ENCODE data around the gene MTLN. TPM values are rescaled to one million over a fixed set of nuclear protein-coding genes. Genes with fewer than 3 reads are reported as not detected.
"Not testable (repeated sequence)": the region's sequence is repeated elsewhere in the genome, so short reads cannot be mapped to it uniquely, and the experiment has no call there.

The MTLN gene
- total and polyA plus RNA-seq, 10 of the 15 experiments (the other 5 are each of a cell fraction or from before 2014, with no cell fraction given): 6.6 to 140 (median 60.4) TPM

- H3K36me3 ChIP-seq (ENCODE audit: control insufficient read depth in 2 of 2, insufficient read depth in 2 of 2, low read length in 1 of 2); H2AFZ ChIP-seq (ENCODE audit: control insufficient read depth, low read depth, low read length); POLR2A ChIA-PET; H3K9me3 ChIP-seq (replicated peaks; ENCODE audit: control insufficient read depth, insufficient read depth, low read length); H3K27ac ChIP-seq (ENCODE audit: control insufficient read depth, insufficient read depth); H3K4me1 ChIP-seq (ENCODE audit: control insufficient read depth, insufficient read depth, low read length); RAD21 ChIA-PET (ENCODE audit: unreplicated experiment); H3K4me2 ChIP-seq (ENCODE audit: control insufficient read depth, insufficient read depth); intact Hi-C loops (cut with micrococcal nuclease; ENCODE audit: unreplicated experiment); BruUV-seq (replicated peaks); in situ Hi-C loops (cut with MboI); H3K79me2 ChIP-seq (ENCODE audit: control insufficient read depth, insufficient read depth, low read length); H3K9ac ChIP-seq (ENCODE audit: control insufficient read depth, insufficient read depth, low read length); H4K20me1 ChIP-seq (ENCODE audit: control insufficient read depth, insufficient read depth); CTCF ChIA-PET; ATAC-seq; SMC1A ChIA-PET (ENCODE audit: uncharacterized antibody, unreplicated experiment); H3K27me3 ChIP-seq (replicated peaks in 1 of 2; ENCODE audit: control insufficient read depth in 2 of 2, insufficient read depth in 2 of 2, low read length in 1 of 2); H3K4me3 ChIP-seq; DNase-seq (ENCODE audit: low read depth, low spot score); FAIRE-seq: not testable (repeated sequence)
- no CpG with 5 or more reads among the region's 1 CpG for WGBS (ENCODE audit: insufficient coverage, insufficient replicate concordance, low lambda C conversion rate, missing lambda C conversion rate)
These were observed 49.6 kb upstream of the MTLN start for GRCh38 chr2:110261910-110262309.

GRCh38 chr2:110248081-110248795, 35.9 kb upstream of the MTLN start:
- H3K4me3 ChIP-seq; SMC1A ChIA-PET (ENCODE audit: uncharacterized antibody, unreplicated experiment); H2AFZ ChIP-seq (ENCODE audit: control insufficient read depth, low read depth, low read length); H3K9me3 ChIP-seq (replicated peaks; ENCODE audit: control insufficient read depth, insufficient read depth, low read length); ATAC-seq; H3K36me3 ChIP-seq (ENCODE audit: control insufficient read depth in 2 of 2, insufficient read depth in 2 of 2, low read length in 1 of 2); H3K9ac ChIP-seq (ENCODE audit: control insufficient read depth, insufficient read depth, low read length); intact Hi-C loops (cut with micrococcal nuclease; ENCODE audit: unreplicated experiment); H3K27me3 ChIP-seq (replicated peaks in 1 of 2; ENCODE audit: control insufficient read depth in 2 of 2, insufficient read depth in 2 of 2, low read length in 1 of 2); H4K20me1 ChIP-seq (ENCODE audit: control insufficient read depth, insufficient read depth); FAIRE-seq; CTCF ChIA-PET; POLR2A ChIA-PET; H3K27ac ChIP-seq (ENCODE audit: control insufficient read depth, insufficient read depth); DNase-seq (ENCODE audit: low read depth, low spot score); BruUV-seq (replicated peaks); in situ Hi-C loops (cut with MboI); H3K79me2 ChIP-seq (ENCODE audit: control insufficient read depth, insufficient read depth, low read length); H3K4me2 ChIP-seq (ENCODE audit: control insufficient read depth, insufficient read depth); H3K4me1 ChIP-seq (ENCODE audit: control insufficient read depth, insufficient read depth, low read length); RAD21 ChIA-PET (ENCODE audit: unreplicated experiment): not testable (repeated sequence)
- WGBS (ENCODE audit: insufficient coverage, insufficient replicate concordance, low lambda C conversion rate, missing lambda C conversion rate): 43% methylated on average over 5 of the region's 7 CpGs

- H4K20me1 ChIP-seq (ENCODE audit: control insufficient read depth, insufficient read depth); H3K4me1 ChIP-seq (ENCODE audit: control insufficient read depth, insufficient read depth, low read length); H2AFZ ChIP-seq (ENCODE audit: control insufficient read depth, low read depth, low read length); FAIRE-seq; H3K79me2 ChIP-seq (ENCODE audit: control insufficient read depth, insufficient read depth, low read length); H3K9me3 ChIP-seq (replicated peaks; ENCODE audit: control insufficient read depth, insufficient read depth, low read length); H3K4me2 ChIP-seq (ENCODE audit: control insufficient read depth, insufficient read depth); RAD21 ChIA-PET (ENCODE audit: unreplicated experiment); in situ Hi-C loops (cut with MboI); H3K27me3 ChIP-seq (replicated peaks in 1 of 2; ENCODE audit: control insufficient read depth in 2 of 2, insufficient read depth in 2 of 2, low read length in 1 of 2); H3K36me3 ChIP-seq (ENCODE audit: control insufficient read depth in 2 of 2, insufficient read depth in 2 of 2, low read length in 1 of 2); ATAC-seq; DNase-seq (ENCODE audit: low read depth, low spot score); H3K9ac ChIP-seq (ENCODE audit: control insufficient read depth, insufficient read depth, low read length); POLR2A ChIA-PET; BruUV-seq (replicated peaks); H3K4me3 ChIP-seq; CTCF ChIA-PET; SMC1A ChIA-PET (ENCODE audit: uncharacterized antibody, unreplicated experiment); intact Hi-C loops (cut with micrococcal nuclease; ENCODE audit: unreplicated experiment); H3K27ac ChIP-seq (ENCODE audit: control insufficient read depth, insufficient read depth): not testable (repeated sequence)
- no CpG with 5 or more reads among the region's 89 CpGs for WGBS (ENCODE audit: insufficient coverage, insufficient replicate concordance, low lambda C conversion rate, missing lambda C conversion rate)
These were observed 33.4 kb upstream of the MTLN start for GRCh38 chr2:110245488-110246435.

GRCh38 chr2:110243283-110243682, 30.9 kb upstream of the MTLN start:
- H3K4me3 ChIP-seq; BruUV-seq (replicated peaks); H3K9me3 ChIP-seq (replicated peaks; ENCODE audit: control insufficient read depth, insufficient read depth, low read length); DNase-seq (ENCODE audit: low read depth, low spot score); H3K27ac ChIP-seq (ENCODE audit: control insufficient read depth, insufficient read depth); SMC1A ChIA-PET (ENCODE audit: uncharacterized antibody, unreplicated experiment); POLR2A ChIA-PET; FAIRE-seq; intact Hi-C loops (cut with micrococcal nuclease; ENCODE audit: unreplicated experiment); H3K27me3 ChIP-seq (replicated peaks in 1 of 2; ENCODE audit: control insufficient read depth in 2 of 2, insufficient read depth in 2 of 2, low read length in 1 of 2); H3K4me1 ChIP-seq (ENCODE audit: control insufficient read depth, insufficient read depth, low read length); RAD21 ChIA-PET (ENCODE audit: unreplicated experiment); H2AFZ ChIP-seq (ENCODE audit: control insufficient read depth, low read depth, low read length); H4K20me1 ChIP-seq (ENCODE audit: control insufficient read depth, insufficient read depth); H3K79me2 ChIP-seq (ENCODE audit: control insufficient read depth, insufficient read depth, low read length); H3K4me2 ChIP-seq (ENCODE audit: control insufficient read depth, insufficient read depth); H3K36me3 ChIP-seq (ENCODE audit: control insufficient read depth in 2 of 2, insufficient read depth in 2 of 2, low read length in 1 of 2); in situ Hi-C loops (cut with MboI); H3K9ac ChIP-seq (ENCODE audit: control insufficient read depth, insufficient read depth, low read length); CTCF ChIA-PET; ATAC-seq: not testable (repeated sequence)
- 13% methylated on average over 1 of the region's 3 CpGs for WGBS (ENCODE audit: insufficient coverage, insufficient replicate concordance, low lambda C conversion rate, missing lambda C conversion rate)

Data from GM12878 (cell line).